ENCODE results near the gene SPIC. TPM values are rescaled to one million over a fixed set of nuclear protein-coding genes. Genes with fewer than 3 reads are reported as not detected.

Gene SPIC
- under 1 TPM in 1 of 4 donors, not detected in 3; 0.32 TPM for total RNA-seq
- not detected for polyA plus RNA-seq
- long read RNA-seq, donor 1, result 0 reads
- long read RNA-seq, donor 2, result 0 reads

- intact Hi-C loops (cut with DNase I), result no loop called here
- 86 to 88% (median 86%) methylated on average over 5 of the region's 5 CpGs for WGBS, 3 donors
- no peaks in the 10 kb centered on the region for H3K36me3 ChIP-seq (ENCODE audit: insufficient read depth in 1 of 2, low read depth in 1 of 2)
- no peak for DNase-seq
- TF ChIP-seq, protein P1, sequence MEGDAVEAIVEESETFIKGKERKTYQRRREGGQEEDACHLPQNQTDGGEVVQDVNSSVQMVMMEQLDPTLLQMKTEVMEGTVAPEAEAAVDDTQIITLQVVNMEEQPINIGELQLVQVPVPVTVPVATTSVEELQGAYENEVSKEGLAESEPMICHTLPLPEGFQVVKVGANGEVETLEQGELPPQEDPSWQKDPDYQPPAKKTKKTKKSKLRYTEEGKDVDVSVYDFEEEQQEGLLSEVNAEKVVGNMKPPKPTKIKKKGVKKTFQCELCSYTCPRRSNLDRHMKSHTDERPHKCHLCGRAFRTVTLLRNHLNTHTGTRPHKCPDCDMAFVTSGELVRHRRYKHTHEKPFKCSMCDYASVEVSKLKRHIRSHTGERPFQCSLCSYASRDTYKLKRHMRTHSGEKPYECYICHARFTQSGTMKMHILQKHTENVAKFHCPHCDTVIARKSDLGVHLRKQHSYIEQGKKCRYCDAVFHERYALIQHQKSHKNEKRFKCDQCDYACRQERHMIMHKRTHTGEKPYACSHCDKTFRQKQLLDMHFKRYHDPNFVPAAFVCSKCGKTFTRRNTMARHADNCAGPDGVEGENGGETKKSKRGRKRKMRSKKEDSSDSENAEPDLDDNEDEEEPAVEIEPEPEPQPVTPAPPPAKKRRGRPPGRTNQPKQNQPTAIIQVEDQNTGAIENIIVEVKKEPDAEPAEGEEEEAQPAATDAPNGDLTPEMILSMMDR (IDR thresholded peaks at IDR 0.05), result no peak
- no peak within 1 kb of the TSS for H3K27ac ChIP-seq
- no peaks in the 10 kb centered on the region for H3K4me1 ChIP-seq
- no peak within 1 kb of the TSS for H3K4me3 ChIP-seq
- H3K9me3 ChIP-seq, result no peaks in the 10 kb centered on the region
- H3K27me3 ChIP-seq (ENCODE audit: insufficient read depth in 3 of 3, low read length in 2 of 3), result no peaks in the 10 kb centered on the region
- ATAC-seq, result no peak
Observed at GRCh38 chr12:101474711-101475386, at the start of gene SPIC. SPIC (plus strand) TSS chr12:101475336; CDS start chr12:101476905, 1,569 bp downstream.

DNA sequence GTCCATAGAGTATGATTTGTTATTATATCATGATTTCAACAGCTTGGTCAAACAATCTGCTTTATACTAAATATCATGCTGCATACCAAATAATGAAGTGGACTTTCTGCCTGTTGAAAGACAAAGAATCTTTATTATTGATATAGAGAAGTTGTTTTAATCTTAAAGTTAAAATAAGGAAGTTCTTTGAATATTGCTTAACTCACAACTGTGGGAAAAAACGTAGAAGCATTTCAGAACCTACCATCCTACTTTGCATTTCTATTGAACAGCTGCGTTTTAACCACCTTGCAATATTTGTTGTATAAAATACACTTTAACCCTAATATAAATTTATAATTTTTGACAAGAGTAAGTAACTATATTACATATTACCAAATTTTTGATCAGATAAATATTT, 44.7 kb upstream of the SPIC start:
- Histone ChIP-seq H3K36me3 (ENCODE audit: insufficient read depth in 1 of 2, low read depth in 1 of 2) (no peaks in the 10 kb centered on the region), H3K9me3 (no peaks in the 10 kb centered on the region), H3K4me3 (no peak overlapping the region), H3K4me1 (no peaks in the 10 kb centered on the region), H3K27ac (no peak overlapping the region), H3K27me3 (ENCODE audit: insufficient read depth in 3 of 3, low read length in 2 of 3) (no peaks in the 10 kb centered on the region)
- intact Hi-C loops (cut with DNase I), result no loop called here
- TF ChIP-seq, protein P1 (IDR thresholded peaks at IDR 0.05), result no peak
- no peak for DNase-seq
- no peak for ATAC-seq
- 75 to 77% (median 76%) methylated on average over 2 of the region's 2 CpGs for WGBS, 3 donors

- no peak for ATAC-seq
- no peak for DNase-seq
- H3K27me3 ChIP-seq (ENCODE audit: insufficient read depth in 3 of 3, low read length in 2 of 3), result no peaks in the 10 kb centered on the region
- TF ChIP-seq, protein P1 (IDR thresholded peaks at IDR 0.05), result no peak
- intact Hi-C loops (cut with DNase I), result no loop called here
- no peaks in the 10 kb centered on the region for H3K4me1 ChIP-seq
- H3K4me3 ChIP-seq, result no peak overlapping the region
- no peak overlapping the region for H3K27ac ChIP-seq
- H3K36me3 ChIP-seq (ENCODE audit: insufficient read depth in 1 of 2, low read depth in 1 of 2), result no peaks in the 10 kb centered on the region
- no peaks in the 10 kb centered on the region for H3K9me3 ChIP-seq
Observed at GRCh38 chr12:101436136-101436535, 39.0 kb upstream of the SPIC start.

GRCh38 chr12:101439236-101439635, 35.9 kb upstream of the SPIC start:
- Histone ChIP-seq H3K4me3 (no peak overlapping the region), H3K27me3 (ENCODE audit: insufficient read depth in 3 of 3, low read length in 2 of 3) (no peaks in the 10 kb centered on the region), H3K9me3 (no peaks in the 10 kb centered on the region), H3K36me3 (ENCODE audit: insufficient read depth in 1 of 2, low read depth in 1 of 2) (no peaks in the 10 kb centered on the region), H3K27ac (no peak overlapping the region), H3K4me1 (peaks cover 3% of the 10 kb centered on the region)
- TF ChIP-seq, protein P1 (IDR thresholded peaks at IDR 0.05), result no peak
- intact Hi-C loops (cut with DNase I), result no loop called here
- no peak for ATAC-seq
- WGBS, 3 donors, result 82 to 83% (median 82%) methylated on average over 5 of the region's 5 CpGs
- no peak for DNase-seq

Measured in psoas muscle (tissue), 8 donors.